NCI-H82 treated with DMSO at 0.1 percent for 48 hours (cell line): Measurements from ENCODE around the gene OPRM1.
"Not testable (repeated sequence)": the region's sequence is repeated elsewhere in the genome, so short reads cannot be mapped to it uniquely, and the experiment has no call there.

Experiments
- DNase-seq: peaks from one replicate; lab custom pipeline; 2025; ENCODE audit not compliant: unreplicated experiment; lab: John Stamatoyannopoulos, UW

OPRM1 gene

DNA sequence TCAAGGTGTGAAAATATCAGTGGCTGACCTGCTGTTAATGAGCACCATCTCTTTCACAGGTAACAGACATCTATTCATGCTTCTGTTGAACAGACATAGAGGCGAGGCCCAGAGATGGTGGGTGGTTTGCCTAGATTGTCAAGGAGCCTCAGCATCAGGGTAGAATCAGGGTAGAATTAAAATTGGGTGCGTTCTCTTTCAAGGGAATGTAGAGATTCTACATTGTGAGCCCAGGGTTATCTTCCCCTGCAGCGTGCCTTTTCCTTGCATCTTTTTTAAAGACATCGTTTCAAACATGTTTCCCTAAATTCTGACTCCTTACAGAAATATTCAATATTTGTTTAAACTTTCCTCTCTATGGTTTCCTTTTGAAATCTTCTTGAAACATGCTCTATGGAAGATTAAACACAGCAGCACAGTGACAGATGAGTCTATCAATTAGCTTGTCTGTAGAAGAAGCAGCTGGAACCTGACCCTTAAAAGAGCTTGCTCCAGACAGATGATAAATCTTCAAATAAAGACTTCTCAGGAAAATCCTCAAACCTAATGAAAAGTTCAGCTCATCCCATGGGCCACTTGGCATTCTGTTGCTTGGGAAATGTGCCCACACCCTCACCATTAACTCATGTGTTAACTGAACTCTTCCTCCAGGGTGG, 197.7 kb downstream of the OPRM1 start:
- DNase-seq: no peak

DNA sequence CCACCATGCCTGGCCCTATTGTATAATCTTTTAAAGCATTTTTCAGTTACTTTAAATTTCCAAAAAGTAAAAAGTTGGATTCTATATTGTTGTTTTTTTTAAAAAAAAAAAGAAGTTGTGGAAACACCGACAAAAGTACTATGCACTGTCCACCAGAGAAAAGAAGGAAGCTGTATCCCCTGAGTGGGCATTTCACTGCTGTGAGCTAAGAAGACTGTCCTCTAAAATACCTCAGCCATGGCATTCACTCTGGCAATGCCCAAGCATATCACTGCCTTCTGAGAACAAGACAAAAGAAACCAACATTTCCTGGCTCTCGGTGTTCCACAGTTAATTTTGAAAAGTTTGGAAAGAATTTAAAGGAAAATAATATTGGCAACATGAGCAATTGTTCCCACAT, 199.8 kb downstream of the OPRM1 start:
- no peak for DNase-seq

DNA sequence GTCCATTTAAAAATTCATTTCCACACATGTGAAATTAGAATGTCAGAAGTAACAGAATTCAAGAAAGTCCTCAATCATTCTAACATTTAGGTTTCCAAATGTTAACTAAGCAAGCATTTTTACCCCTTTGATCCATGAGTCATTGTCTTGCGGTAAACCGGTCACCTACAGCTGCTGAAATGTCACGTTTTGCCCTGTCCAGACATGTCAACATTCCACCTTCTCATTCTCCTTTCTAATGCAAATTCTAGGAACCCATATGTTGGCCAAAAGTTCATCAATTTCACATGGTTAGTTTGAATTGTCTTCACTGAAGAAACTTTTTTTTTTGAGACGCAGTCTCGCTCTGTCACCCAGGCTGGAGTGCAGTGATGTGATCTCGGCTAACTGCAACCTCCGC, 200.4 kb downstream of the OPRM1 start:
- no peak for DNase-seq

DNA sequence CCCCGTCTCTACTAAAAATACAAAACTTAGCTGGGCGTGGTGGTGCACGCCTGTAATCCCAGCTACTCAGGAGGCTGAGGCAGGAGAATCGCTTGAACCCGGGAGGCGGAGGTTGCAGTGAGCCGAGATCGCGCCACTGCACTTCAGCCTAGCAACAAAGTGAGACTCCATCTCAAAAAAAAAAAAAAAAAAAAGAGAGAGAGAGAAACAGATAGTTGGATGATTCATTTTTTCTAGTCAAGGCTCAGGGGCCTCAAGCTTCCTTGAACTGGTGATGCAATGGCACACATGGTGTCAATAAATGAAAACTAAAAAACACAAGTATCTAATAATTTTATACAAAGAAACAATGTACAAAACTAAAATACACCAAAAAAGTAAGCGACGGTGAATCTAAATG, 202.0 kb downstream of the OPRM1 start:
- DNase-seq: not testable (repeated sequence)

DNA sequence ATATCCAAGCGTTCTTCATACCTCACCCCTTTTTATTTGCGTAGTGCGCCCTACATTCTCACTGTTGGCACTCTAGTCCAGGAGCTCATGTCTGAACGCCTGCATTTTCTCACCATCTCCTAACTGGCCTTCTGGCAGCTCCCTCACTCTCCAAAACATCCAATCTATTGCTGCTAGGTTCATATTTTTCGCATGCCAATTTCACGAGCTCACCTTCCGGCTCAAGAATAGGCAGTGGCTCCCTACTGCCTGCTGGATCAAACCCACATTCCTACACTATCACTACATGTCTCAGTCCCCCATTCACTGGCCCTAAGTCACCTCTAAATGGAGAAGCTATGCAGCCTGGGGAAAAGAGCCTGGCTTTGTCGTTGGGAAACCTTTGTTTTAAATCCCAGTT, 202.5 kb downstream of the OPRM1 start:
- no peak for DNase-seq

DNA sequence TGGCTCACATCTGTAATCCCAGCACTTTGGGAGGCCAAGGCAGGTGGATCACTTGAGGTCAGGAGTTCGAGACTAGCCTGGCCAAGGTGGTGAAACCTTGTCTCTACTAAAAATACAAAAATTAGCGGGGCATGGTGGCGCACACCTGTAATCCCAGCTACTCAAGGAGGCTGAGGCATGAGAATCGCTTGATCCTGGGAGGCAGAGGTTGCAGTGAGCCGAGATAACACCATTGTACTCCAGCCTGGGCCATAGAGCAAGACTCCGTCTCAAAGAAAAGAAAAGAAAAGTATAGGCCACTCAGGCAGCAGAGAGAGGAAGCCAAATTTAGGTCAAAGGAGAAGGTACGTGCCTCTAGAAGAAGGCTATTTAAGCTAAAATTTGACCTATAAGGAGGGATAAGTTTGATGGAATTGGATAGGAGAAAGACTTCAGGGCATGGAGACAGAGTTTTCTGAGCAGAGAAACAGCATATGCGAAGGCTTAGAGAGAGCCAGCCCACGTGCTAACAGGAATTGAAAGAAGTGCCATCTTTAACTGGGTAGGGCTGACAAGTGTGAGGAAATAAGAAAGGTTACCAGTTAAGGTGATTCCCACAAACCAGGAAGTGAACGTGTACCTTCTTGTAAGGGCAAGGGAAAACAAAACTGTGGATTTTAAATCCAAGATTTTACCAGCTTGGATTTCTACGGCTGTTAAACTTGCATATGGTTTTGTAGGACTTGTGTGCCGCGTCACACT, 203.7 kb downstream of the OPRM1 start:
- DNase-seq: no peak

DNA sequence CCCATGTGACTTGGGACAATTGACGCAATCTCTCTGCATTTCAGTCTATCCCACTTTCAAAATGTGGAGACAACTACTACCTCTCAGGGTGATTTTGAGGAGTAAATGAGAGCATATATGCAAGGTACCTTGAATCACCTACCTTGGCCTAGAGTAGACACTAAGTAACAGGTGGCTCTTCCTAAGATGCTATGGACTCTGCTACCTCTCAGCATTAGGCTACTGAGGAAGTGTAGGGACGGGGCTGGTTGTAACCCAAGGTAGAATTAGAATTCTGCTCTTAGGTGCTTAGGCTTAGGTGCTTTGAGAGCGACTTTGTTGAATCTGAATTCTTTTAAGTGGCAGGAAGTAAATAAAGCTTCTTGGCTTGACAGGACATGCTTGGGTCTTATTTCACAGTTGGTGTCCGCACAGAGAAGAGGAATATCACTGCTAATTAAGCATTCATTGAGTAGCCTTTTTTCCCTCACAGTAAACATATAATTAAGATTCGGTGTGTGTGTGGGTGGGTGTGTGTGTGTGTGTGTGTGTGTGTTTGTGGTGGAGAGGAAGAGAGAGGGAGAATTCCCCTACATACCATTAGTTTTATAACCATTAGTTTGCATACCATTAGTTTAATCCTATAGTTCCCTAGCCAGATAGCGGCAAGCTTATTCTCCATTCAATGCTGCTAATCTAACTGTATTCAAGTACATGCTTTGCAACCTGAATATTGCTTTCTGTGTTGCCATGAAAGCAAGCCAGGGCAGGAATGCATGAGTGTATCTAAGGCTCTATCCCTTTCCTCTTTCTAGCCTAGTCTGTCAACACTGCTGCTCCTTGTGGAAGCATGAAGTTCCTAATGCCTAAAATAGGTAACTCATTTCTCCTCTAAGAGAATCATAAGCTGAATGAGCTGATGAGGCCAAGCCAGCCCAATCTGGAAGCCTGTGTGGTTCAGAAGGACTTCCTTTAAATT, 205.0 kb downstream of the OPRM1 start:
- DNase-seq: no peak

DNA sequence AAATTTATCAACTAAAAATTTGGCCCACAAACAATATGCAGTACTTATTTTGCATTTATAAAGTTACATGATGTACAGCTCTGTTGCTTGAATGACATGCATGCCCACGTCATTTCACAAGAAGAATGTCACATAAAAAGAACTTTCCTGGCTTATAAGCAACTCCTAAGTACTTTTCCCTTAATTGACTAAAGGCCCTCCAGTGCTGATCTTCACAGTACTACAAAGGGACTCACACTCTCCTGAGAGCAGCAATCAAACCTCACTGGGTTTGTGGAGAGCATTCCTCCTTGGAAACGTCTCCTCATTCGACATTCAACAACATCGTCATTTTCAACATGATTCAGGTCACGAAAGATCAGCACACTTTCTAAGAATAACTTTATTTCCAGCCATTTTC, 206.5 kb downstream of the OPRM1 start:
- DNase-seq: no peak

DNA sequence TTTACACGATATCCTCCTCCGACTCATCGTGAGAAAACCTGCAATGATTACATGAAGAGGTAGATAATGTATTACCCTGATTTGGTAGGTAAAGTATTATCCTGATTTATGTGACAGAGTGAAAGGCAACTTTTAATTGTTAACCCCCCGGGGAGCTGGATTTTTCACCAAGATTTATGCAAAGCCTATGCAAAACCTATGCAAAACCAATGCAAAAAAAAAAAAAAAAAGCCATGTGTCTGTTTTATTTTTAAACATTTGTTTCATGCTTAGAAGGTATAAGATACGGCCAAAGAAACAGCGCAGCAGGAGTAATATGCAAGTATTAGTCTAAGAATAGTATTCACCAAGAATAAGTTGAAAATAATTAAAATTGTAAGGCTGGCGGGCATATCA, 207.7 kb downstream of the OPRM1 start:
- DNase-seq: no peak

DNA sequence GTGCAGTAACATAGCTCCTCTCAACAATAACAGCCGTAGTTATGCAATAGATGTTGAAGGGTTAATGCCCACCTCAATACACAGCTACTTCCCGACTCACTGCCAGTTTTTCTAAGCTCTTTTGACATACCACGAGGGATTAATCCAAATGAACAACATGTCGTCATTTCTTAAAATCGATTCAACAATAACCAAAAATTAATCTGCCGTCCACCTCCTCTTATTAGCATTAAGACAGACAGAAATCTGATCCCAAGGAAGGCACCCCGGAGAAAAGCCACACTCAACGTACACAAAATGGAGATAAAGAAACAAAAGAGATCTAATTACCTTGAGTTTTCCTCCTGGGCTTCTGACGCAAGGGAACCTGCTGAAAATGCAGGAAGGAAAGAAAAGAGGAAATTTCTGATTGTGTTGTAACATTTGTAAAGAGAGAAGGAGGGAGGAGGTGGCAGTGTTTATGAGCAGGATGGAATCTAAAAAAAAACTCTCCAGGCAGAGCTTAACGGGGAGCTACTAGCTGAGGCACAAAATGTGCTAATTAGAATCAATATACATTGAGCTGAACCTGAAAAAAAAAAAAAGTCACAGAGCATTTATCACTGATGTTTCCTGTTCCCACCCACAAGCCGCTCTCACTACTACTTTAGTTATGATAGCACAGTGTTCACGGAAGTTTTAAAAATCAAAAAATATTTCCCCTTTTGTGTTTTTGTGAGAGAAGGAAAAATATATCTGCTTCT, 208.2 kb downstream of the OPRM1 start:
- DNase-seq: no peak

DNA sequence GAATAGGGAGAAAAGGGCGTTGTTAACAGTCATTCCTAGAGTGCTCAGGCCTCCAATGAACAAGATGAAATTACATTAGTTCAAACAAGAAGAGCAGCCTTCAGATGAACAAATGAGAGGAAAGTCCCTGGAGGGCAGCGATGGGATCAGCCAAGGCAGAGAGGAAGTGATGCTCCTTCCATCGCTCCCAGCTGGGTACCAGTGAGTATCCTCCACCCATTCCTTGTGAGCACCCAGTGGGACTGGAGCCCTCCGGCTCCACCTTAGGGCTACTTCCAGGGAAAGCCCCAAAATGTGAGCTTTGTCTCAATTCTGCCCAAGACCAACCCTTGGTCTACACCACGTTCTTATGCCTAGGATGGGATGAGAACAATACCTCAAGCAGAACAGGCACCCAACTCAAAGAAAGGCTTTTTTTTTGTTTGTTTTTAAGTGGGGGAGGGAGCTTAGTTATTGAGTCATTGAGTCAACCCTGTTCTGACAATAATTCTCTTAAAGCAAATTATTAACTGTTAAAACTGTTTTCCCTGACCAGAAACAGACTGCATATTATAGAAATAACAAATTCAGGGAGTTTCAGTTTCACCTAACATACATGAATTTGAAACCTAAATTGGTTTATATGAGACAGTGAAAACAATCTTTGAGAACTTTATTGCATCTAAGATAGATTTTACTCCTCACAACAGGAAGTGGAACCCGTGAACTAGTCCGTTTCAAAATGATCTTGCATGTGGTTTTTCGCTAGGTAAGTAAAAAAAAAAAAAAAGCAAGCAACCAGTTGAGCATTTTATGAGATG, 210.7 kb downstream of the OPRM1 start:
- DNase-seq: no peak

DNA sequence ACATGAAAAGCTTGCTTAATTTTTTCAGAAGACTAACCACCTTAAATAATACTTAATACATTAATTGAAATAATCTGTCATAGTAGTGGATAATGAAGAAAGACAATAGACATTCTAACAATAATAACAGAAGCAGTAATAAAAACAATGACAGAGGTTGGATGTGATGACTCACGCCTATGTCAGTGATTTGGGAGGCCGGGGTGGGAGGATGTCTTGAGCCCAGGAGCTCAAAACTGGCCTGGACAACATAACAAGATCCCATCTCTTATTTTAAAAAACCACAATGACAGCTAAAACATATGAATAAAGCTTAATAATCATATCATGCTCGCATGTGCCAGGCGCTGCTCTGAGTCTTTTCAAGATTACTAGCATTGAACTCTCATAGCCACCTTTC, 212.1 kb downstream of the OPRM1 start:
- DNase-seq: no peak

DNA sequence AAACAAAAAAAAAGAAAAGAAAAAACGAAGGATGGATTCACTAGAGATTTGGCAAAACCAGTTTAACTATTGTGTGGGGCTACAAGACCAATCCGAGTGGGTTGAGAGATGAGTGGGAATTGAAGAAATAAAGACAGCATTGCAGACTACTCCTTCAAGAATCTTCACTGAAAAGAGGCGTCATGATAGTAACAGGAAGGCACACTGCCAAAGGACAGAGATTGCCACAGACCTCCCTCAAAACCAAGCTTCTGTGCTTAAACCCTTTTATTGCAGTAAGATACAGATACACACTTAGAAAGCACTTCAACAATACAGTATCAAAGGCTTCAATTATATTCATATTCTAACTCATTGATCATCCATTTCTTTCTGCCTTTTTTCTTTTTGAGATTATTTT, 213.6 kb downstream of the OPRM1 start:
- DNase-seq: no peak

DNA sequence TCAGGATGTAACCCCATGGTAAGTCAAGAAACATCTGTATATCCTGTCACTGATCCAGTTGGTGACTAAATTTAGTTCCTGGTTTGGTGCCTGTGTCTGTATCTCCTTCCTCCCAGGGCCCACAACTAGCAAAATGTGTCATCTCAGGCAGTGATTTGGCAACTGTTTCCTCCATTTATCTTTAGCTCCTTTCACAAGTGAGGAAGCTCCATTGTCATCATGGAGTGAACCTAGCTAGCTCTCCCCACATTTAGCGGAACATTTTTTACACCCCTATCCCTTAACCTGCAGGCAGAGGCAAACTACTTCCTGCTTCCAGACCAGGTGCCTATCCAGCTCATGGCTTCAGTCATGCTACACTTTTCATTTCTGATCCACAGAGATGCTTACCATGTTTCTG, 218.0 kb downstream of the OPRM1 start:
- DNase-seq: no peak

DNA sequence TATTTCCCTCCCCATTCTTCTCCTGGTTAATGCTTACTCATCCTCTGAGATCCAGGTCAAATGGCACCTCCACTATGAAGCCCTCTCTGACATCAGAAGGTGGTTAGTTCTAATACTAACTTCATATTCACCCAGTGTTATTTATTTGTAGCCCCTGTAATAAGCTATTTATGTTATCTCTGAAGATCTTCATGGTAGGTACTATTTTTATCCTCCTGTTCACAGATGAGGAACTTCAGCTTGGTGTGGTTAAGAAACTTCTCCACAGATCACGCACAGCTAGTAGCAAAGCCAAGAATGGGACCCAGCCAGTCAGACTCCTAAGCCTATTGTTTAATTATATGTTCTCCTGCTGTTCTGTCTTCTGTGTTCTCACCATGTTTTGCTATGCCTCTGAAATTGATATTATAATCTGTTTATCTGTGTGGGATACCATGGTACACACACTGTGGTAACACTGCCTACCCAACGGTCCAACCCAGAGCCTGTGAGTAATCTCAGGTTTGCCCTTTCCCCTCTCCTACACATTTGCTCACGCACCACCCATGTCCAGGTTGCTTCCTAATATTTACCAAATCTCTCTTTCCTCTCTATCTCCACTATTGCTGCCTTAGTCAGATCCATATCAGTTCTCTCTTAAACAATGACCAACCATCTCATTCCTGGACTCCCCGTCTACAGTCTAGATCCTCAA, 219.2 kb downstream of the OPRM1 start:
- DNase-seq: no peak

DNA sequence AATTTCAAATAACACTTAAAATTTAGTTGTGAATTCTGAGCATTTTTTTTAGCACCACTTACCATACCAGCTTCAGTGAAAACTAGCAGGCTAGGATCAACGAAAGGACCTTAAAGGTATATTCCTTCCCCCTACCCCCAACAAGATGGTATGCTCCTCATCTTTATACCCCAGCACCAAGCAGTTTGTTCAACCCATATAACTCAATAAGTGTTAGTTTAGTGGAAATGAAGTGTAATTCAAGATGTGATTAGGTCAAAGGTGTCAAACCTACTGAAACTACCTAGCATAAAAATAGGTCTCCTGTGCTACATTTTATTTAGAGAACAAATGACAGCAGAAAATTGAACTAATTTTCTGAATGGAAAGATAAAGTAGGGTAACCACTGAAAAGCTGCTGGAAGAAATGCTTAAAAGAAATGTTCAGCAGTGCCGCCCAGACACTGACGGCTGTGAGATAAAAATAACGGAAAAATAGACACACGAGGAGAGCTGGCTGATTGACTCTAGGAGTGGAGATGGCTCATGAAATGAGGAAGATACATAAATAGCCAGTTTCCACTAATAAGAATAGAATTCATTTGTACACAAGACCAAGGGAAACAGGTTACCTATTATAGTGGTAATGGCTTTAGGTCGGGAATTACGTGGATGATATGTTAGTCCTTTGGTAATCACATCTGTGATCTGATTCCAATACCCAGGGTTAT, 222.8 kb downstream of the OPRM1 start:
- no peak for DNase-seq

DNA sequence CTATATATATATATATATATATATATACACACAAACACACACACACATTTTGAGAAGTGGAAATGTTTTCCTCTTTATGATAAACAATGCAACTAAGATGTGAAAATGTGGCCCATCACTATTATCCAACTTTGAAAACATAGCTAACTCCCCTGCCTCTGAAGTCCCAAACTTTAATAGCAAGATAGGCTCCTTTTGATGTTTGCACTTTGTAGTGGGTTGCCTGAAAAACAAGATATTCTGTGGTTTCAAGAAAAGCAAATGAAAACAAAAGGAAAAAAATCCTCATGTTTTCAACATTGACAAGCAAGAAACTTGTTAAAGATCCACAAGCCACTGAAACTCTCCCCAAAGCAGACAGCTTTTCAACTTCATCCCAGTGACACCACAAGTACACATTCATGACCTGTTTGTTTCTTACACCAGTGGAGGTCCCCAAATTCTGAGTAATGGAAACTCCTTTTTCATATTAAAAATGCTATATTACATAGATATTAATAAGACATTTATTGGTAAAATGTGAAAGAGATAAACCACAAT, 227.6 kb downstream of the OPRM1 start:
- no peak for DNase-seq

DNA sequence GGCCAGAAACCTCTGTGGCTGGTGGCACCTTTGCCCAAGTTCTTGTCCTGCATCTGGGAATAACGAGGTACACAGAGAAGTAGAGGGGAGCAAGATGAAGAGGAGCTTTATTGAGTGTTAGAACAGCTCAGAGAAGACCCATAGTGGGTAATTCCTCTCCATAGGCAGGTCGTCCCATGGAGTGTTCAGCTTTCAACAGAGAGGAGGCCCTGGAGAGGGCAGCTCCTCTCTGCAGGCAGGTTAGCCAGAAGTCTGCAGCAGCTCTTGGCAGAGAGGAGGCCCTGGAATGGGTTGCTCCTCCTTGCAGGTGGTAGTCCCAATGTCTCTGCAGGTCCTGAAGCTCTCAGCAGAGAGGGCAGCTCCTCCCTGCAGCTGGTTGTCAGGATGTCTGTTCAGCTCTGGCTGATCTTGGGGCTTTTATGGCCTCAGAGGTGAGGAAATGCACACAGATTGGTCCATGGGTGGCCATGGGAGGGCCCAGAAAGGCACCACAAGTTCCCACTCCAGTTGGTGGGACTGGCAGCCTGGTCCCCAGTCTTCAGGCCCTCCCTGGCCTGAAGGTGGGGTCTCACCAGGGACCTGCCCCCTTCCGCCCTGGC, 228.6 kb downstream of the OPRM1 start:
- no peak for DNase-seq
